Liver (tissue), 9 donors: Measurements from ENCODE around the gene TTC39C. TPM values are rescaled to one million over a fixed set of nuclear protein-coding genes. Genes with fewer than 3 reads are reported as not detected.

Source experiments
- DNase-seq: peaks from one replicate; pipeline ENCODE4 v3.0.0-alpha.2; 2017; ENCODE audit warnings: low spot score
- H3K27ac ChIP-seq, 2 donors: one replicate each; pipeline ENCODE4 v1.7.0; 2013; ENCODE audit warnings: inconsistent platforms in 2 of 2, low read length in 2 of 2, control low read depth in 1 of 2, low read depth in 1 of 2, mild to moderate bottlenecking in 1 of 2
- H3K27me3 ChIP-seq, 4 donors: one replicate each; pipeline versions ENCODE4 v1.6.1 to v1.7.0; 2013; ENCODE audit warnings: low read length in 3 of 4, inconsistent platforms in 1 of 4, mild to moderate bottlenecking in 1 of 4, moderate library complexity in 1 of 4; ENCODE audit not compliant: control insufficient read depth in 4 of 4, insufficient read depth in 4 of 4
- H3K36me3 ChIP-seq, 4 donors: one replicate each; pipeline versions ENCODE4 v1.6.1 to v1.7.0; 2013; ENCODE audit warnings: low read length in 3 of 4, mild to moderate bottlenecking in 3 of 4, low read depth in 1 of 4, moderate library complexity in 1 of 4; ENCODE audit not compliant: control insufficient read depth in 4 of 4, insufficient read depth in 3 of 4
- H3K4me1 ChIP-seq, 4 donors: one replicate each; pipeline versions ENCODE4 v1.6.1 to v1.7.0; 2013; ENCODE audit warnings: low read length in 3 of 4, mild to moderate bottlenecking in 3 of 4, moderate library complexity in 1 of 4; ENCODE audit not compliant: control insufficient read depth in 4 of 4, insufficient read depth in 4 of 4
- H3K4me3 ChIP-seq, 3 donors: one replicate each; pipeline versions ENCODE4 v1.6.1 to v1.7.0; 2013; ENCODE audit warnings: low read length in 3 of 3, control low read depth in 1 of 3, low read depth in 1 of 3, mild to moderate bottlenecking in 1 of 3
- H3K9ac ChIP-seq, 2 donors: one replicate each; pipeline ENCODE4 v1.7.0; 2013; ENCODE audit warnings: low read length in 2 of 2, mild to moderate bottlenecking in 2 of 2, moderate library complexity in 2 of 2, control low read depth in 1 of 2, low read depth in 1 of 2
- H3K9me3 ChIP-seq, 4 donors: one replicate each; pipeline versions ENCODE4 v1.6.1 to v1.7.0; 2013; ENCODE audit warnings: low read length in 3 of 4; ENCODE audit not compliant: control insufficient read depth in 4 of 4
- EGR1 ChIP-seq, 2 donors: IDR thresholded peaks; 2 replicates each; pipeline ENCODE4 v1.6.1; 2016 to 2018; ENCODE audit warnings: antibody characterized with exemption in 2 of 2, low read depth in 2 of 2
- FOXA1 ChIP-seq: IDR thresholded peaks from 2 replicates; pipeline ENCODE4 v1.6.1; 2016; ENCODE audit warnings: antibody characterized with exemption
- HNF4A ChIP-seq, 2 donors: conservative IDR thresholded peaks; 2 replicates each; pipeline ENCODE4 v1.6.1; 2016; ENCODE audit warnings: antibody characterized with exemption in 2 of 2, mild to moderate bottlenecking in 2 of 2
- HNF4G ChIP-seq: IDR thresholded peaks from 2 replicates; pipeline ENCODE4 v1.6.1; 2016; ENCODE audit warnings: antibody characterized with exemption
- JUND ChIP-seq, 2 donors: IDR thresholded peaks; 2 replicates each; pipeline ENCODE4 v1.6.1; 2016; ENCODE audit warnings: antibody characterized with exemption in 2 of 2
- NR2F2 ChIP-seq: IDR thresholded peaks from 2 replicates; pipeline ENCODE4 v1.6.1; 2016; ENCODE audit warnings: antibody characterized with exemption
- RAD21 ChIP-seq, 2 donors: IDR thresholded peaks; 2 replicates each; pipeline ENCODE4 v1.6.1; 2016; ENCODE audit warnings: antibody characterized with exemption in 2 of 2, mild to moderate bottlenecking in 2 of 2
- TAF1 ChIP-seq: conservative IDR thresholded peaks from 2 replicates; pipeline ENCODE4 v1.6.1; 2016; ENCODE audit warnings: antibody characterized with exemption, mild to moderate bottlenecking
- YY1 ChIP-seq: IDR thresholded peaks from 2 replicates; pipeline ENCODE4 v1.6.1; 2016; ENCODE audit warnings: antibody characterized with exemption, mild to moderate bottlenecking
- WGBS: extraction: QIAGEN DNeasy Blood & Tissue Kit; methylation state at CpG from one replicate; pipeline ENCODE4 v1.1.7; 2013; 5-methylcytosine and 5-hydroxymethylcytosine counted together
- polyA plus RNA-seq, 2 donors: library from polyadenylated mRNA; stranded (reverse) in 1 of 2; unstranded in 1 of 2; fragments of 200-250 nt in 1 of 2; fragments of >200 nt in 1 of 2; fragmentation: Nextera tagmentation in 1 of 2; extraction: Ambion mirVana in 1 of 2; gene quantifications; one replicate each; pipeline versions ENCODE4 v1.2.1 to v1.2.3, GENCODE V29; 2013 to 2015
- total RNA-seq, 2 donors: library from RNA; depleted of rRNA; stranded (reverse); fragments of >200 nt; gene quantifications; one replicate each; pipeline ENCODE4 v1.2.3, GENCODE V29; 2014
- TF ChIP-seq, protein P1 (sequence below): IDR thresholded peaks from 2 replicates; pipeline ENCODE4 v1.6.1; 2016; ENCODE audit warnings: antibody characterized with exemption, mild to moderate bottlenecking
- TF ChIP-seq, protein P2 (sequence below): IDR thresholded peaks from 2 replicates; pipeline ENCODE4 v1.6.1; 2016; ENCODE audit warnings: antibody characterized with exemption
- donor health status: healthy.
- donor health status: healthy.
- donor health status: healthy.
- donor health status: healthy.
- donor health status: healthy.

TTC39C gene
- total and polyA plus RNA-seq, 4 donors, result 22.8 to 55.1 (median 38.6) TPM

DNA sequence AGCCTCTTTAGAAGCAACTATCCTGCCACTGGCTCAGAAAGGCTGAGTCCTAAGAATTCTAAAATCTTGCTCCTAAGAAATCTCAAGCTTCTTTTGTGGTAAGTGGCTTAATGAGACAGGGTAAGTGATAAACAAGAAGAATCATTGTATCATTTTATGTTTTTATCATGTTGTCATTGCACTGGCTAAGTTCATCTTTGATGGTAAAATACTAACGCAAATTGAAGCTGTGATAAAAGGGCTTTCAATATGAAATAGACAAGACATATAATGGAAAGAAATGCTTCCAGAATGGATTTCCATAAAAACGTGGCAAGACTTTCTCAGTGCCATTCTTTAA lies 21.6 kb upstream of the TTC39C start:
- H3K27me3 ChIP-seq, result no peaks in the 10 kb centered on the region
- peak overlapping the region in 1 of 2 donors; percentile 30 for H3K9ac ChIP-seq
- no peaks in the 10 kb centered on the region for H3K9me3 ChIP-seq
- 88% methylated on average over 2 of the region's 2 CpGs for WGBS
- H3K36me3 ChIP-seq, result no peaks in the 10 kb centered on the region
- H3K4me3 ChIP-seq, result no peak overlapping the region
- H3K27ac ChIP-seq, result peak overlapping the region in 1 of 2 donors; percentile 3
- TF ChIP-seq HNF4G (no peak), TAF1 (no peak)
- no peak for DNase-seq
- H3K4me1 ChIP-seq, result peaks cover 0 to 10% (median 4%) of the 10 kb centered on the region in 4 donors

DNA sequence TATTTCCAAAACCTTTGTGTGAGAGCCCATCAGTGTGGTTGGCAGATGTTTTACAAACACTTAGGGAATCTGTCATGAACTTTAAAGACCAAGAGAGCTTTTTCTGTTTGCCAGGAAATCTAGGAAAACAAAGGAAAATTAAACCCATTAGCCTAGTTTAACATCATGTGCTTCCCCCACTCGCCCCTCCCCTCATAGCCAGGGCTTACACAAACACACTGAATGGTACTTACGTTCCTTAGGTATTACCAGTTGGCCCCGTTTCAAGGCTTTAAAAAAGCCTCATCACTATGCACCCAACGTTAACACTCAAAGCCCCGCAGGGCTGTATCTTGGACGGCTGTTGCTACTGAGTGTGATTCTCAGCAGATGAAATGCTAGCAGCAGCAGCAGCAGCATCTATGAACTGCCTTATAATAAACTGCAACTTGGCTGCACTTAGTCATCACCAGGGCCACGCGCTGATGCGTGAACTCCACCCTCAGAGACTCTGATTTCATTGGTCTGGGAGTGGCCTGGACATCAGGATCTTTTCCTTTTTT lies 20.1 kb upstream of the TTC39C start:
- no peak overlapping the region for H3K27ac ChIP-seq
- no peak for DNase-seq
- no peak overlapping the region for H3K9ac ChIP-seq
- H3K9me3 ChIP-seq, result no peaks in the 10 kb centered on the region
- no peaks in the 10 kb centered on the region for H3K27me3 ChIP-seq
- peaks cover 0 to 10% (median 4%) of the 10 kb centered on the region in 4 donors for H3K4me1 ChIP-seq
- 66% methylated on average over 9 of the region's 9 CpGs for WGBS
- no peak overlapping the region for H3K4me3 ChIP-seq
- H3K36me3 ChIP-seq, result no peaks in the 10 kb centered on the region
- no peak for TF ChIP-seq HNF4G
- no peak for TF ChIP-seq NR2F2
- TF ChIP-seq FOXA1, result no peak

DNA sequence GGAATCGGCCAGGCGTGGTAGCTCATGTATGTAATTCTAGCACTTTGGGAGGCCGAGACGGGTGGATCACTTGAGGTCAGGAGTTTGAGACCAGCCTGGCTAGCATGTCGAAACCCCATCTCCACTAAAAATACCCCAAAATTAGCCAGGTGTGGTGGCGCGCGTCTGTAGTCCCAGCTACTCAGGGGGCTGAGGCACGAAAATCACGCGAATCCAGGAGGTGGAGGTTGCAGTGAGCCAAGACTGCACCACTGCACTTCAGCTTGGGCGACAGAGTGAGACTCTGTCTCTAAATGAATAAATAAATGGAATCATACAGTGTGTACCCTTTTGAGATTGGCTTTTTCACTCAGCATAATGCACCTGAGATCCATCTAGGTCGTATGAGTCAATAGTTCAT lies 19.4 kb upstream of the TTC39C start:
- no peak overlapping the region for H3K4me3 ChIP-seq
- WGBS, result 95% methylated on average over 13 of the region's 13 CpGs

DNA sequence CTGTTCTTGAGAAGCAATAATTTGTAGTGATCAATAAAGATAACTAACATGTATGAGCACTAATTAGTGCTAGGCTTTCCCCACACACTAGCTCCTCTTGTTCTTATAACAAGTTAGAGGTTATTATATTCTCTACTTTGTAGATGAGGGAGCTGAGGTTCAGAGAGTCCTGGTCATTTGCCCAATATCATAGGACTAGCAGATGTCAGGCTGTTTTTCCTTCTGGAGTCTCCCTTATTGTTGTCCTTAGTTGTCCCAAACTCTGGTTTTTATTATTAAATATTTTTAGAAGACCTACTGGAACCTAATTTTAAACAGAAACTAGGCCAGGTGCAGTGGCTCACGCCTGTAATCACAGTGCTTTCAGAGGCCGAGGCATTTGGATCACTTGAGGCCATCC lies 16.5 kb upstream of the TTC39C start:
- 85% methylated on average over 2 of the region's 2 CpGs for WGBS
- no peak overlapping the region for H3K4me3 ChIP-seq

More for the DNA sequence above, 19.4 kb upstream of the TTC39C start:
- H3K9ac ChIP-seq, result no peak overlapping the region
- no peak for TF ChIP-seq YY1
- TF ChIP-seq TAF1, result no peak
- no peaks in the 10 kb centered on the region for H3K36me3 ChIP-seq
- no peaks in the 10 kb centered on the region for H3K9me3 ChIP-seq
- DNase-seq, result no peak
- H3K27ac ChIP-seq, result no peak overlapping the region
- peaks cover 0 to 12% (median 4%) of the 10 kb centered on the region in 4 donors for H3K4me1 ChIP-seq
- H3K27me3 ChIP-seq, result no peaks in the 10 kb centered on the region

More for the DNA sequence above, 16.5 kb upstream of the TTC39C start:
- no peaks in the 10 kb centered on the region for H3K27me3 ChIP-seq
- no peaks in the 10 kb centered on the region for H3K36me3 ChIP-seq
- no peak for TF ChIP-seq YY1
- TF ChIP-seq, protein P1, sequence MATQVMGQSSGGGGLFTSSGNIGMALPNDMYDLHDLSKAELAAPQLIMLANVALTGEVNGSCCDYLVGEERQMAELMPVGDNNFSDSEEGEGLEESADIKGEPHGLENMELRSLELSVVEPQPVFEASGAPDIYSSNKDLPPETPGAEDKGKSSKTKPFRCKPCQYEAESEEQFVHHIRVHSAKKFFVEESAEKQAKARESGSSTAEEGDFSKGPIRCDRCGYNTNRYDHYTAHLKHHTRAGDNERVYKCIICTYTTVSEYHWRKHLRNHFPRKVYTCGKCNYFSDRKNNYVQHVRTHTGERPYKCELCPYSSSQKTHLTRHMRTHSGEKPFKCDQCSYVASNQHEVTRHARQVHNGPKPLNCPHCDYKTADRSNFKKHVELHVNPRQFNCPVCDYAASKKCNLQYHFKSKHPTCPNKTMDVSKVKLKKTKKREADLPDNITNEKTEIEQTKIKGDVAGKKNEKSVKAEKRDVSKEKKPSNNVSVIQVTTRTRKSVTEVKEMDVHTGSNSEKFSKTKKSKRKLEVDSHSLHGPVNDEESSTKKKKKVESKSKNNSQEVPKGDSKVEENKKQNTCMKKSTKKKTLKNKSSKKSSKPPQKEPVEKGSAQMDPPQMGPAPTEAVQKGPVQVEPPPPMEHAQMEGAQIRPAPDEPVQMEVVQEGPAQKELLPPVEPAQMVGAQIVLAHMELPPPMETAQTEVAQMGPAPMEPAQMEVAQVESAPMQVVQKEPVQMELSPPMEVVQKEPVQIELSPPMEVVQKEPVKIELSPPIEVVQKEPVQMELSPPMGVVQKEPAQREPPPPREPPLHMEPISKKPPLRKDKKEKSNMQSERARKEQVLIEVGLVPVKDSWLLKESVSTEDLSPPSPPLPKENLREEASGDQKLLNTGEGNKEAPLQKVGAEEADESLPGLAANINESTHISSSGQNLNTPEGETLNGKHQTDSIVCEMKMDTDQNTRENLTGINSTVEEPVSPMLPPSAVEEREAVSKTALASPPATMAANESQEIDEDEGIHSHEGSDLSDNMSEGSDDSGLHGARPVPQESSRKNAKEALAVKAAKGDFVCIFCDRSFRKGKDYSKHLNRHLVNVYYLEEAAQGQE, result no peak
- TF ChIP-seq TAF1, result no peak
- no peak for TF ChIP-seq JUND (IDR thresholded peaks at IDR 0.05)
- no peak for TF ChIP-seq RAD21 (IDR thresholded peaks at IDR 0.05)
- TF ChIP-seq EGR1 (IDR thresholded peaks at IDR 0.05; ENCODE audit: low read depth in 2 of 2), result no peak
- TF ChIP-seq, protein P2, sequence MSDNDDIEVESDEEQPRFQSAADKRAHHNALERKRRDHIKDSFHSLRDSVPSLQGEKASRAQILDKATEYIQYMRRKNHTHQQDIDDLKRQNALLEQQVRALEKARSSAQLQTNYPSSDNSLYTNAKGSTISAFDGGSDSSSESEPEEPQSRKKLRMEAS, result no peak
- no peak for TF ChIP-seq FOXA1
- TF ChIP-seq HNF4G, result no peak
- TF ChIP-seq HNF4A (conservative IDR thresholded peaks at IDR 0.05), result no peak
- no peak for TF ChIP-seq NR2F2
- H3K27ac ChIP-seq, result no peak overlapping the region
- peaks cover 2 to 17% (median 10%) of the 10 kb centered on the region in 4 donors for H3K4me1 ChIP-seq
- no peak for DNase-seq
- H3K9me3 ChIP-seq, result no peaks in the 10 kb centered on the region
- H3K9ac ChIP-seq, result no peak overlapping the region
